Measurements from ENCODE around the gene SRBD1.

DNA sequence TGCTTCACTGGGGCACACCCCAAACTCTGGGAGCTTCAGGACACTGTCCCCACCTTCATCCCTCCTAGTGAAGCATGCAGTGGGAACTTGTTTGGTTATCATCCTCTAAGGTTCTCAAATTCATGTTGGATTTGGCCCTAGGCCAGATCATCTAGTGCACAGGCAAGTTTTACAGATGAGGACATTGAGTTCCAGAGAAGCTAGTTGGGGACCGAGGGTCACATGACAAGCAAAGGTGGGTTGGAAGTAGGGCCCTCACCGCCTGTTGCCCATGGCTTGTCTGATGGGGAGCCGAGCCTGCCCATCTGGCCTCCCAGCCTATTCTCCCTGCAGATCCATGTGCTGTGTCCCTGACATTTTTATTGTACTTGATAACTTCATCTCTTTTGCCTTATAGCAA, 43.2 kb upstream of the SRBD1 start:
- no peak for TF ChIP-seq POLR2AphosphoS5 (IDR thresholded peaks at IDR 0.05)
- TF ChIP-seq EP300 (IDR thresholded peaks at IDR 0.05), result no peak
- TF ChIP-seq, protein P1, sequence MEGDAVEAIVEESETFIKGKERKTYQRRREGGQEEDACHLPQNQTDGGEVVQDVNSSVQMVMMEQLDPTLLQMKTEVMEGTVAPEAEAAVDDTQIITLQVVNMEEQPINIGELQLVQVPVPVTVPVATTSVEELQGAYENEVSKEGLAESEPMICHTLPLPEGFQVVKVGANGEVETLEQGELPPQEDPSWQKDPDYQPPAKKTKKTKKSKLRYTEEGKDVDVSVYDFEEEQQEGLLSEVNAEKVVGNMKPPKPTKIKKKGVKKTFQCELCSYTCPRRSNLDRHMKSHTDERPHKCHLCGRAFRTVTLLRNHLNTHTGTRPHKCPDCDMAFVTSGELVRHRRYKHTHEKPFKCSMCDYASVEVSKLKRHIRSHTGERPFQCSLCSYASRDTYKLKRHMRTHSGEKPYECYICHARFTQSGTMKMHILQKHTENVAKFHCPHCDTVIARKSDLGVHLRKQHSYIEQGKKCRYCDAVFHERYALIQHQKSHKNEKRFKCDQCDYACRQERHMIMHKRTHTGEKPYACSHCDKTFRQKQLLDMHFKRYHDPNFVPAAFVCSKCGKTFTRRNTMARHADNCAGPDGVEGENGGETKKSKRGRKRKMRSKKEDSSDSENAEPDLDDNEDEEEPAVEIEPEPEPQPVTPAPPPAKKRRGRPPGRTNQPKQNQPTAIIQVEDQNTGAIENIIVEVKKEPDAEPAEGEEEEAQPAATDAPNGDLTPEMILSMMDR (IDR thresholded peaks at IDR 0.05), result no peak

All from stomach (tissue), 4 donors.